WTC11 (cell line): Measurements from ENCODE around the gene PMS1. TPM values are rescaled to one million over a fixed set of nuclear protein-coding genes. Genes with fewer than 3 reads are reported as not detected.

Experiments used
- ATAC-seq: fragments of 200-7000 bp; cut with Tn5 transposase; 2 replicates; pipeline ENCODE4 v1.10.0; 2021; ENCODE audit warnings: mild to moderate bottlenecking, moderate library complexity
- CTCF ChIA-PET: fragments of 300-600 bp; sonication (Branson Sonifier 250); formaldehyde crosslinking; loops from one replicate; lab custom pipeline; 2021; ENCODE audit warnings: antibody characterized with exemption; lab: Charles Lee
- POLR2A ChIA-PET: fragments of 350-600 bp; sonication (Branson Sonifier 250); formaldehyde crosslinking; loops from one replicate; lab custom pipeline; 2021; ENCODE audit warnings: antibody characterized with exemption; lab: Charles Lee
- DNase-seq: peaks from one replicate; pipeline ENCODE4 v3.0.0; 2021; ENCODE audit warnings: low spot score
- H3K27ac Mint-ChIP-seq: 2 replicates; pipeline ENCODE4 v1.8.0; 2021; ENCODE audit warnings: mixed read lengths
- H3K27me3 Mint-ChIP-seq: 2 replicates; pipeline ENCODE4 v1.8.0; 2021; ENCODE audit warnings: low read depth, mild to moderate bottlenecking, moderate library complexity, mixed read lengths
- H3K36me3 Mint-ChIP-seq: 2 replicates; pipeline ENCODE4 v1.8.0; 2021; ENCODE audit warnings: mixed read lengths
- H3K4me1 Mint-ChIP-seq: 2 replicates; pipeline ENCODE4 v1.8.0; 2022; ENCODE audit warnings: mixed read lengths
- H3K4me3 Mint-ChIP-seq: 2 replicates; pipeline ENCODE4 v1.8.0; 2021; ENCODE audit warnings: mild to moderate bottlenecking, moderate library complexity, mixed read lengths
- H3K9me3 Mint-ChIP-seq: 2 replicates; pipeline ENCODE4 v1.8.0; 2021; ENCODE audit warnings: mixed read lengths
- ATF1 ChIP-seq: sonication (generic); formaldehyde crosslinking; IDR thresholded peaks from 2 replicates; pipeline ENCODE4 v1.8.1; 2023; ENCODE audit warnings: mild to moderate bottlenecking, moderate library complexity, missing genetic modification reagents
- CREM ChIP-seq: sonication (generic); formaldehyde crosslinking; IDR thresholded peaks from 2 replicates; pipeline ENCODE4 v1.8.1; 2022; ENCODE audit warnings: mild to moderate bottlenecking, missing genetic modification reagents, moderate library complexity
- JAZF1 ChIP-seq: fragments of 250-450 bp; sonication (Bioruptor Pico); IDR thresholded peaks from 2 replicates; pipeline ENCODE4 v1.9.0; 2021; ENCODE audit warnings: moderate library complexity, mild to moderate bottlenecking, inconsistent platforms
- MXD4 ChIP-seq: fragments of 250-450 bp; sonication (Bioruptor Pico); IDR thresholded peaks from 2 replicates; pipeline ENCODE4 v1.8.0; 2021; ENCODE audit warnings: mild to moderate bottlenecking, moderate library complexity, borderline replicate concordance
- MYBL2 ChIP-seq: sonication (generic); formaldehyde crosslinking; IDR thresholded peaks from 2 replicates; pipeline ENCODE4 v1.8.1; 2023; ENCODE audit warnings: mild to moderate bottlenecking, moderate library complexity, missing genetic modification reagents
- NR1H2 ChIP-seq: sonication (generic); formaldehyde crosslinking; IDR thresholded peaks from 2 replicates; pipeline ENCODE4 v1.9.0; 2021; ENCODE audit warnings: mild to moderate bottlenecking, moderate library complexity, missing genetic modification reagents
- NR3C1 ChIP-seq: sonication (generic); formaldehyde crosslinking; conservative IDR thresholded peaks from 2 replicates; pipeline ENCODE4 v1.8.1; 2023; ENCODE audit warnings: low read depth, mild to moderate bottlenecking, missing genetic modification reagents
- SP1 ChIP-seq: sonication (generic); formaldehyde crosslinking; conservative IDR thresholded peaks from 2 replicates; pipeline ENCODE4 v1.8.1; 2022; ENCODE audit warnings: missing genetic modification reagents
- TCF7 ChIP-seq: sonication (generic); formaldehyde crosslinking; IDR thresholded peaks from 2 replicates; pipeline ENCODE4 v1.8.0; 2022; ENCODE audit warnings: mild to moderate bottlenecking, low read depth, missing genetic modification reagents, moderate library complexity
- TEAD1 ChIP-seq: sonication (generic); formaldehyde crosslinking; IDR thresholded peaks from 2 replicates; pipeline ENCODE4 v1.8.0; 2022; ENCODE audit warnings: mild to moderate bottlenecking, missing genetic modification reagents
- TP53 ChIP-seq: sonication (generic); formaldehyde crosslinking; IDR thresholded peaks from 2 replicates; pipeline ENCODE4 v1.8.1; 2023; ENCODE audit warnings: mild to moderate bottlenecking, missing genetic modification reagents
- ZNF423 ChIP-seq: fragments of 250-450 bp; sonication (Bioruptor Pico); IDR thresholded peaks from 2 replicates; pipeline ENCODE4 v2.1.2; 2022; ENCODE audit warnings: mild to moderate bottlenecking, moderate library complexity
- total RNA-seq: library from RNA; stranded (reverse); gene quantifications from 3 replicates; pipeline ENCODE4 v1.2.3, GENCODE V29; 2021
- TF ChIP-seq, protein P1 (sequence below): fragments of 250-450 bp; sonication (Bioruptor Pico); IDR thresholded peaks from 2 replicates; pipeline ENCODE4 v1.9.0; 2021; ENCODE audit warnings: mild to moderate bottlenecking
- TF ChIP-seq, protein P2 (sequence below): fragments of 250-450 bp; sonication (Bioruptor Pico); IDR thresholded peaks from 2 replicates; pipeline ENCODE4 v1.9.0; 2021; ENCODE audit warnings: mild to moderate bottlenecking, borderline replicate concordance
- TF ChIP-seq, protein P3 (sequence below): sonication (generic); formaldehyde crosslinking; conservative IDR thresholded peaks from 2 replicates; pipeline ENCODE4 v1.8.1; 2022; ENCODE audit warnings: mild to moderate bottlenecking, missing genetic modification reagents
- TF ChIP-seq, protein P4 (sequence below): sonication (generic); formaldehyde crosslinking; IDR thresholded peaks from 2 replicates; pipeline ENCODE4 v1.8.1; 2022; ENCODE audit warnings: mild to moderate bottlenecking, missing genetic modification reagents, moderate library complexity, borderline replicate concordance
- TF ChIP-seq, protein P5 (sequence below): sonication (generic); formaldehyde crosslinking; IDR thresholded peaks from 2 replicates; pipeline ENCODE4 v1.8.1; 2022; ENCODE audit warnings: low read depth, mild to moderate bottlenecking, moderate library complexity, missing genetic modification reagents, borderline replicate concordance
- TF ChIP-seq, protein P6 (sequence below): sonication (generic); formaldehyde crosslinking; conservative IDR thresholded peaks from 2 replicates; pipeline ENCODE4 v1.8.1; 2023; ENCODE audit warnings: mild to moderate bottlenecking, low read depth, missing genetic modification reagents, moderate library complexity
- TF ChIP-seq, protein P7 (sequence below): fragments of 250-450 bp; sonication (Bioruptor Pico); IDR thresholded peaks from 2 replicates; pipeline ENCODE4 v1.9.0; 2021; ENCODE audit warnings: moderate library complexity, mild to moderate bottlenecking, inconsistent platforms, borderline replicate concordance
- TF ChIP-seq, protein P8 (sequence below): sonication (generic); formaldehyde crosslinking; IDR thresholded peaks from 2 replicates; pipeline ENCODE4 v1.8.0; 2022; ENCODE audit warnings: mild to moderate bottlenecking, missing genetic modification reagents
- TF ChIP-seq, protein P9 (sequence below): sonication (generic); formaldehyde crosslinking; IDR thresholded peaks from 2 replicates; pipeline ENCODE4 v1.8.1; 2023; ENCODE audit warnings: mild to moderate bottlenecking, missing genetic modification reagents

The PMS1 gene
- total RNA-seq, 1 experiment from 2014 or later, result 49.8 TPM

DNA sequence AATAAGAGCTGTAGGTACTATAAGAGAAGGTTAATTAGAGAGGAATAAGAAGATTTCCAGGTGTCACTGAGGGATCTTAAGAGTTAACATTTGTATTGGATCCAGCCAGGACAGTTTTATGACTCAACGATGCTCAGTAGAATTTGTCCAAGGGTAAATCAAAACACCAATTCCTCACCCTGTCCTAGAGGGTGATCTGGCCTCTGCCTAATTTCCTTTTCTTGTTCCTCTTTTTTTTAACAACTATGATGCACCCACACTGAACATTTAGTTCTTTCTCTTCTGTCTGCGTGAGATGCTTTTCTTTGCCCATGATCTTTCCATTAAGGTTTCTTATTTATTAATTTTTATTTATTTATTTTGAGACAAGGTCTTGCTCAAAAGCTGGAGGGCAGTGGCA lies 92.0 kb downstream of the PMS1 start:
- ATAC-seq, result no peak
- TF ChIP-seq MYBL2 (CRISPR knock-in tag) (no peak), MXD4 (no peak), NR3C1 (CRISPR knock-in tag) (no peak), TP53 (CRISPR knock-in tag) (no peak), TCF7 (CRISPR knock-in tag) (no peak), CREM (no peak), ZNF423 (no peak), NR1H2 (CRISPR knock-in tag) (no peak), ATF1 (CRISPR knock-in tag) (no peak), TEAD1 (no peak)
- TF ChIP-seq, protein P1, sequence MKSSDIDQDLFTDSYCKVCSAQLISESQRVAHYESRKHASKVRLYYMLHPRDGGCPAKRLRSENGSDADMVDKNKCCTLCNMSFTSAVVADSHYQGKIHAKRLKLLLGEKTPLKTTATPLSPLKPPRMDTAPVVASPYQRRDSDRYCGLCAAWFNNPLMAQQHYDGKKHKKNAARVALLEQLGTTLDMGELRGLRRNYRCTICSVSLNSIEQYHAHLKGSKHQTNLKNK (CRISPR knock-in tag), result no peak
- TF ChIP-seq, protein P2, sequence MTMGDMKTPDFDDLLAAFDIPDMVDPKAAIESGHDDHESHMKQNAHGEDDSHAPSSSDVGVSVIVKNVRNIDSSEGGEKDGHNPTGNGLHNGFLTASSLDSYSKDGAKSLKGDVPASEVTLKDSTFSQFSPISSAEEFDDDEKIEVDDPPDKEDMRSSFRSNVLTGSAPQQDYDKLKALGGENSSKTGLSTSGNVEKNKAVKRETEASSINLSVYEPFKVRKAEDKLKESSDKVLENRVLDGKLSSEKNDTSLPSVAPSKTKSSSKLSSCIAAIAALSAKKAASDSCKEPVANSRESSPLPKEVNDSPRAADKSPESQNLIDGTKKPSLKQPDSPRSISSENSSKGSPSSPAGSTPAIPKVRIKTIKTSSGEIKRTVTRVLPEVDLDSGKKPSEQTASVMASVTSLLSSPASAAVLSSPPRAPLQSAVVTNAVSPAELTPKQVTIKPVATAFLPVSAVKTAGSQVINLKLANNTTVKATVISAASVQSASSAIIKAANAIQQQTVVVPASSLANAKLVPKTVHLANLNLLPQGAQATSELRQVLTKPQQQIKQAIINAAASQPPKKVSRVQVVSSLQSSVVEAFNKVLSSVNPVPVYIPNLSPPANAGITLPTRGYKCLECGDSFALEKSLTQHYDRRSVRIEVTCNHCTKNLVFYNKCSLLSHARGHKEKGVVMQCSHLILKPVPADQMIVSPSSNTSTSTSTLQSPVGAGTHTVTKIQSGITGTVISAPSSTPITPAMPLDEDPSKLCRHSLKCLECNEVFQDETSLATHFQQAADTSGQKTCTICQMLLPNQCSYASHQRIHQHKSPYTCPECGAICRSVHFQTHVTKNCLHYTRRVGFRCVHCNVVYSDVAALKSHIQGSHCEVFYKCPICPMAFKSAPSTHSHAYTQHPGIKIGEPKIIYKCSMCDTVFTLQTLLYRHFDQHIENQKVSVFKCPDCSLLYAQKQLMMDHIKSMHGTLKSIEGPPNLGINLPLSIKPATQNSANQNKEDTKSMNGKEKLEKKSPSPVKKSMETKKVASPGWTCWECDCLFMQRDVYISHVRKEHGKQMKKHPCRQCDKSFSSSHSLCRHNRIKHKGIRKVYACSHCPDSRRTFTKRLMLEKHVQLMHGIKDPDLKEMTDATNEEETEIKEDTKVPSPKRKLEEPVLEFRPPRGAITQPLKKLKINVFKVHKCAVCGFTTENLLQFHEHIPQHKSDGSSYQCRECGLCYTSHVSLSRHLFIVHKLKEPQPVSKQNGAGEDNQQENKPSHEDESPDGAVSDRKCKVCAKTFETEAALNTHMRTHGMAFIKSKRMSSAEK (CRISPR knock-in tag), result no peak
- TF ChIP-seq, protein P3, sequence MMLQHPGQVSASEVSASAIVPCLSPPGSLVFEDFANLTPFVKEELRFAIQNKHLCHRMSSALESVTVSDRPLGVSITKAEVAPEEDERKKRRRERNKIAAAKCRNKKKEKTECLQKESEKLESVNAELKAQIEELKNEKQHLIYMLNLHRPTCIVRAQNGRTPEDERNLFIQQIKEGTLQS (CRISPR knock-in tag), result no peak
- TF ChIP-seq, protein P4, sequence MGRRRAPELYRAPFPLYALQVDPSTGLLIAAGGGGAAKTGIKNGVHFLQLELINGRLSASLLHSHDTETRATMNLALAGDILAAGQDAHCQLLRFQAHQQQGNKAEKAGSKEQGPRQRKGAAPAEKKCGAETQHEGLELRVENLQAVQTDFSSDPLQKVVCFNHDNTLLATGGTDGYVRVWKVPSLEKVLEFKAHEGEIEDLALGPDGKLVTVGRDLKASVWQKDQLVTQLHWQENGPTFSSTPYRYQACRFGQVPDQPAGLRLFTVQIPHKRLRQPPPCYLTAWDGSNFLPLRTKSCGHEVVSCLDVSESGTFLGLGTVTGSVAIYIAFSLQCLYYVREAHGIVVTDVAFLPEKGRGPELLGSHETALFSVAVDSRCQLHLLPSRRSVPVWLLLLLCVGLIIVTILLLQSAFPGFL, result no peak
- TF ChIP-seq, protein P5, sequence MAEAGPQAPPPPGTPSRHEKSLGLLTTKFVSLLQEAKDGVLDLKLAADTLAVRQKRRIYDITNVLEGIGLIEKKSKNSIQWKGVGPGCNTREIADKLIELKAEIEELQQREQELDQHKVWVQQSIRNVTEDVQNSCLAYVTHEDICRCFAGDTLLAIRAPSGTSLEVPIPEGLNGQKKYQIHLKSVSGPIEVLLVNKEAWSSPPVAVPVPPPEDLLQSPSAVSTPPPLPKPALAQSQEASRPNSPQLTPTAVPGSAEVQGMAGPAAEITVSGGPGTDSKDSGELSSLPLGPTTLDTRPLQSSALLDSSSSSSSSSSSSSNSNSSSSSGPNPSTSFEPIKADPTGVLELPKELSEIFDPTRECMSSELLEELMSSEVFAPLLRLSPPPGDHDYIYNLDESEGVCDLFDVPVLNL (CRISPR knock-in tag), result no peak
- Mint-ChIP-seq H3K36me3 (peaks cover 38% of the 10 kb centered on the region), H3K27me3 (no peaks in the 10 kb centered on the region), H3K27ac (no peak overlapping the region), H3K4me1 (peaks cover 10% of the 10 kb centered on the region), H3K4me3 (no peak overlapping the region), H3K9me3 (no peaks in the 10 kb centered on the region)
- DNase-seq, result no peak
- ChIA-PET CTCF (interaction anchor here (1.3 kb wide), 1 partner anchor 114 kb away, joined by 3 read pairs; the partner anchor contains the start of gene OSGEPL1), POLR2A (no interaction called here)

DNA sequence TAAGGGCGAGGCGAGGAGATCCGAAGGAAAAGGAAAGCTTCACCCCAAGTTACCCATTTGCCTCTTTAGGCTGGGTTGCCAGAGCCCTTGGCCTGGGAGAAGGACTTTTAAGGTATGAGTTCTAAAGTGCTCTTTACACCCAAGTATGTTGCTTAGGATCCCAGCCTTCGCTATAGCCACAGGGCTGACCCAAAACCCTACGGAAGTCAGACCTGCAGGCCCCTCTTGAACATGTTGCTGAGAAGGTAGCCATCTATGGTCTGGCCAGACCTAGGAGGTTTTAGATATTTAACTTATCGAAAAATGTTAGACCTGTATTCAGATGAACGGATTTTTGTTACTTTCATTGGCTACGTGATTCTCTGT lies 95.4 kb downstream of the PMS1 start:
- no peaks in the 10 kb centered on the region for H3K9me3 Mint-ChIP-seq
- POLR2A ChIA-PET, result interaction anchor here (1.5 kb wide), 1 partner anchor 117 kb away, joined by 3 read pairs; the partner anchor contains the start of gene OSGEPL1
- H3K27me3 Mint-ChIP-seq, result no peaks in the 10 kb centered on the region
- CTCF ChIA-PET, result no interaction called here
- H3K4me3 Mint-ChIP-seq, result no peak overlapping the region
- H3K4me1 Mint-ChIP-seq, result peaks cover 12% of the 10 kb centered on the region
- H3K36me3 Mint-ChIP-seq, result peaks cover 21% of the 10 kb centered on the region
- no peak overlapping the region; the same call in 1 of the 2 replicates for H3K27ac Mint-ChIP-seq
- ATAC-seq (peak; percentile 52), DNase-seq (no peak)
- TF ChIP-seq, protein P1 (CRISPR knock-in tag), result no peak
- TF ChIP-seq SP1 (CRISPR knock-in tag) (no peak), JAZF1 (CRISPR knock-in tag) (no peak), TCF7 (CRISPR knock-in tag) (no peak)
- TF ChIP-seq, protein P6, sequence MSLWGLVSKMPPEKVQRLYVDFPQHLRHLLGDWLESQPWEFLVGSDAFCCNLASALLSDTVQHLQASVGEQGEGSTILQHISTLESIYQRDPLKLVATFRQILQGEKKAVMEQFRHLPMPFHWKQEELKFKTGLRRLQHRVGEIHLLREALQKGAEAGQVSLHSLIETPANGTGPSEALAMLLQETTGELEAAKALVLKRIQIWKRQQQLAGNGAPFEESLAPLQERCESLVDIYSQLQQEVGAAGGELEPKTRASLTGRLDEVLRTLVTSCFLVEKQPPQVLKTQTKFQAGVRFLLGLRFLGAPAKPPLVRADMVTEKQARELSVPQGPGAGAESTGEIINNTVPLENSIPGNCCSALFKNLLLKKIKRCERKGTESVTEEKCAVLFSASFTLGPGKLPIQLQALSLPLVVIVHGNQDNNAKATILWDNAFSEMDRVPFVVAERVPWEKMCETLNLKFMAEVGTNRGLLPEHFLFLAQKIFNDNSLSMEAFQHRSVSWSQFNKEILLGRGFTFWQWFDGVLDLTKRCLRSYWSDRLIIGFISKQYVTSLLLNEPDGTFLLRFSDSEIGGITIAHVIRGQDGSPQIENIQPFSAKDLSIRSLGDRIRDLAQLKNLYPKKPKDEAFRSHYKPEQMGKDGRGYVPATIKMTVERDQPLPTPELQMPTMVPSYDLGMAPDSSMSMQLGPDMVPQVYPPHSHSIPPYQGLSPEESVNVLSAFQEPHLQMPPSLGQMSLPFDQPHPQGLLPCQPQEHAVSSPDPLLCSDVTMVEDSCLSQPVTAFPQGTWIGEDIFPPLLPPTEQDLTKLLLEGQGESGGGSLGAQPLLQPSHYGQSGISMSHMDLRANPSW, result no peak
- TF ChIP-seq, protein P7, sequence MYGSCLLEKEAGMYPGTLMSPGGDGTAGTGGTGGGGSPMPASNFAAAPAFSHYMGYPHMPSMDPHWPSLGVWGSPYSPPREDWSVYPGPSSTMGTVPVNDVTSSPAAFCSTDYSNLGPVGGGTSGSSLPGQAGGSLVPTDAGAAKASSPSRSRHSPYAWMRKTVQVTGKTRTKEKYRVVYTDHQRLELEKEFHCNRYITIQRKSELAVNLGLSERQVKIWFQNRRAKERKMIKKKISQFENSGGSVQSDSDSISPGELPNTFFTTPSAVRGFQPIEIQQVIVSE, result no peak
- TF ChIP-seq, protein P8, sequence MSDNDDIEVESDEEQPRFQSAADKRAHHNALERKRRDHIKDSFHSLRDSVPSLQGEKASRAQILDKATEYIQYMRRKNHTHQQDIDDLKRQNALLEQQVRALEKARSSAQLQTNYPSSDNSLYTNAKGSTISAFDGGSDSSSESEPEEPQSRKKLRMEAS, result no peak
- TF ChIP-seq, protein P9, sequence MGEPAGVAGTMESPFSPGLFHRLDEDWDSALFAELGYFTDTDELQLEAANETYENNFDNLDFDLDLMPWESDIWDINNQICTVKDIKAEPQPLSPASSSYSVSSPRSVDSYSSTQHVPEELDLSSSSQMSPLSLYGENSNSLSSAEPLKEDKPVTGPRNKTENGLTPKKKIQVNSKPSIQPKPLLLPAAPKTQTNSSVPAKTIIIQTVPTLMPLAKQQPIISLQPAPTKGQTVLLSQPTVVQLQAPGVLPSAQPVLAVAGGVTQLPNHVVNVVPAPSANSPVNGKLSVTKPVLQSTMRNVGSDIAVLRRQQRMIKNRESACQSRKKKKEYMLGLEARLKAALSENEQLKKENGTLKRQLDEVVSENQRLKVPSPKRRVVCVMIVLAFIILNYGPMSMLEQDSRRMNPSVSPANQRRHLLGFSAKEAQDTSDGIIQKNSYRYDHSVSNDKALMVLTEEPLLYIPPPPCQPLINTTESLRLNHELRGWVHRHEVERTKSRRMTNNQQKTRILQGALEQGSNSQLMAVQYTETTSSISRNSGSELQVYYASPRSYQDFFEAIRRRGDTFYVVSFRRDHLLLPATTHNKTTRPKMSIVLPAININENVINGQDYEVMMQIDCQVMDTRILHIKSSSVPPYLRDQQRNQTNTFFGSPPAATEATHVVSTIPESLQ (CRISPR knock-in tag), result no peak
